ENCODE results near the gene LRRC59. TPM values are rescaled to one million over a fixed set of nuclear protein-coding genes. Genes with fewer than 3 reads are reported as not detected.
"Not testable (repeated sequence)": the region's sequence is repeated elsewhere in the genome, so short reads cannot be mapped to it uniquely, and the experiment has no call there.

LRRC59 gene
- total RNA-seq, 1 donor from 2014 or later, result 22.8 TPM

DNA sequence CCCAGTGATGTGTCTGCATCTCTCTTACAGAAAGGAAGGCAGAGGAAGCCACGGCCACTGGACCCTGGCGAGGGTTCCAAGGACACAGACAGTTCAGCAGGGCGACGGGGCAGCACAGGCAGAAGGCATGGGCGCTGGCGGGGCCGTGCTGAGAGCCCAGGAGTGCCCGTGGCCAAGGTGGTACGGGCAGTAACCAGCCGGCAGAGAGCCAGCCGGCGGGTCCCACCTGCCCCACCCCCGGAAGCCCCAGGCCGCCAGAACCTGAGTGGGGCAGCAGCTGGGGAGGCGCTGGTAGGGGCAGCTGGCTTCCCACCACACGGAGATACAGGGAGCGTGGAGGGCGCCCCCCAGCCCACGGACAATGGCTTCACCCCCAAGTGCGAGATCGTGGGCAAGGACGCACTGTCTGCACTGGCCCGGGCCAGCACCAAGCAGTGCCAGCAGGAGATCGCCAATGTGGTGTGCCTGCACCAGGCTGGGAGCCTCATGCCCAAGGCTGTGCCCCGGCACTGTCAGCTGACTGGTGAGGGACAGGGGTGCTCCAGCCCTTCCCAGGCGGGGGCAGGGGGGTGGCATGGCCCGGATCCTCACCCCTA lies 43.6 kb downstream of the LRRC59 start:
- intact Hi-C loops (cut with micrococcal nuclease), result no loop called here
- no peak for ATAC-seq

GRCh38 chr17:50352693-50353599 lies 44.4 kb downstream of the LRRC59 start:
- intact Hi-C loops (cut with micrococcal nuclease), result no loop called here
- no peak for ATAC-seq
- no peak for DNase-seq

More for the DNA sequence above, 43.6 kb downstream of the LRRC59 start:
- no peak for DNase-seq

- DNase-seq, result peak; percentile 75
- intact Hi-C loops (cut with micrococcal nuclease), result no loop called here
- ATAC-seq, result peak; percentile 46
Measured at GRCh38 chr17:50352072-50352692, 45.1 kb downstream of the LRRC59 start.

GRCh38 chr17:50350733-50351132 lies 46.6 kb downstream of the LRRC59 start:
- intact Hi-C loops (cut with micrococcal nuclease), result no loop called here
- ATAC-seq (no peak), DNase-seq (no peak)

- no peak for ATAC-seq
- intact Hi-C loops (cut with micrococcal nuclease), result no loop called here
- no peak for DNase-seq
Measured at GRCh38 chr17:50349243-50349600, 48.1 kb downstream of the LRRC59 start.

GRCh38 chr17:50348522-50349242 lies 48.6 kb downstream of the LRRC59 start:
- intact Hi-C loops (cut with micrococcal nuclease), result no loop called here
- DNase-seq (no peak), ATAC-seq (no peak)

GRCh38 chr17:50347894-50348291 lies 49.4 kb downstream of the LRRC59 start:
- ATAC-seq (no peak), DNase-seq (no peak)
- intact Hi-C loops (cut with micrococcal nuclease), result no loop called here

DNA sequence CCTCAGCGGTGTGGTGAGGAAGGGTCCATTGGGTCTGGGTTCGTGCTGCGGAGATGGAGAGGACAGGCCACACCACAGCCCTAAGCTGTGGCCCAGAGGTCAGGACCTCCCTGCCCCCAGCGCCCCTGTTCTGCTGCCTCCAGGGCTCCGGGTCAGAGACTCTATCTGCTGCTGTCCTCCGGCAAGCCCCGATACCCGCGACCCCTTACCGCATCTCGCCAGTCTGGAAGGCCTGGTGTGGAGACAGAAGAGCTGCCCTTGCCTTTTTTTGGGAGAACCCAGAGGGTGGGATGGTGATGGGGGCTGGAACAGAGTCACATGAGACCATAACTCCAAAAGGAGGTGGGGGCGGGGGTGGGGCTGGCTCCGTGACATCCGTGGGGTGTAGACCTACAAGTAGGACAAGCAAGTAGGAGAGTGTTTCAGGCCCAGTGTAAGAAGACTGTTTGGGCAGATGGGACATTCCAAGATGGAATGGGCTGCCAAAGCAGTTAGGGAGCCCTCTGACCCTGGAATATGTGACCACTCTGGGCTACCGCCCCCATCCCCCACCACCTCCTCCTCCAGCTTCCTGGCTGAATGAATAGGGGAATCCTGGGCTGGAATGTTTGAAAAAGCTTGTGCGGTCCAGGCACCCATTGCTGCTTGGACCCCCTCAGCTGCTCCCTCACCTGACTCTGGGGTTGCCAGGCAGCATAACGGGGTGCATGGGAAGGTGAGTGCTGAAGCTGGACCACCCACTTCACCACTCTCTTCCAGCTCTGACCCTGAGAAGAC lies 50.0 kb downstream of the LRRC59 start:
- peak; percentile 2 for ATAC-seq
- DNase-seq, result no peak
- intact Hi-C loops (cut with micrococcal nuclease), result no loop called here

GRCh38 chr17:50346313-50347116 lies 50.8 kb downstream of the LRRC59 start:
- intact Hi-C loops (cut with micrococcal nuclease), result no loop called here
- peak; percentile 51 for ATAC-seq
- DNase-seq, result peak; percentile 67

GRCh38 chr17:50345432-50346312 lies 51.7 kb downstream of the LRRC59 start, which contains the start of gene XYLT2:
XYLT2 (plus strand) TSS chr17:50346126; CDS start chr17:50346141, 15 bp downstream.
- intact Hi-C loops (cut with micrococcal nuclease), result no loop called here
- DNase-seq (peak; percentile 96), ATAC-seq (peak; percentile 93)

DNA sequence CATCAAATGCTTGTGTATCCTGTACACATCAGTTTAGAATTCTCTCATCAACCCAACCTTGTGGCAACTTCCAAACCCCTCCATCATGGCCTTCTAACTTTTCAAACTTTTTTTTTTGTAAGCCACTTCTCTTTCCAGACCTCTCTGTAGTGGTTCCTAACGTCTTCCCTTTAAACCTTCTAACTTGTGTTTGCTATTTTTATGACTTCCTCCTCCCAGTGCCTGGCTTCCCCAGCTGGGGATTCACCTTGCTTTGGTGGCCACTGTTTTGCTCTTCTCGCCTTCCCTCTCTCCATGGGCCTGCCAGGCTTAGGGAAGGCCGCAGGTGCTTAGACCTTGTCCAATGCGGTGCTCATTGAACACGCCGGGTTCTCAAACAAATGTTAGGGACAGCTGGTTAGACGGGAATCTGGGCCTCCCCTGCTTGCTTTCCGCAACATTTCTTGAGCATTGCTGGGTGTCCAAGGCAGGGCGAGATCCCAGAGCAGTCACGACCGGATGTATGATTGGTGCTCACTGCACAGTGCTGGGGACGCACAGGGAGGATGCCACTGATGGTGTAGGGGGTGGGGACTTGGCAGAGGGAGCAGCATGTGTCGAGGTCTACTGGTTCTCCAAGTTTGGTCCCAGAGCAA lies 52.5 kb downstream of the LRRC59 start:
- intact Hi-C loops (cut with micrococcal nuclease), result no loop called here
- ATAC-seq (peak; percentile 6), DNase-seq (no peak)

DNA sequence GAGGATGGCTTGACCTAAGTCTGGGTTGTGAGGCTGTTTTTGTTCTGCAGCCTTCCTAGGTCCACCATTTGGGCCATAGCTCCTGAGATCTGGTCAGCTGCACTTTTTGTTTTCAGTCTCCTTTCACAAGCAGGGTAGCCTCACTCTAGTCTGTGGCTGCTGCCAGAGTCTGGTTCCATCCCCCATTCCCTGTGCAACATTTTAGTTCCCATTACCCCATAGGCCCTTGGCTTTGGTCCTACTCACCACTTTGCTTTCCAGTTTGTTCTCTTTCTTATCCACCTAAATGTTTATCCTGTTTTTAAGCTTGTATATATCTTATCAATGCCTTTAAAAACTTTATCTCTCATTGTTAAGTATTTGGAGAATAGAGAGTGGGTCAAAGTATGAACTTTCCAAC lies 57.9 kb downstream of the LRRC59 start:
- intact Hi-C loops (cut with micrococcal nuclease), result no loop called here
- ATAC-seq, result no peak
- DNase-seq, result no peak

GRCh38 chr17:50338645-50339044 lies 58.7 kb downstream of the LRRC59 start:
- intact Hi-C loops (cut with micrococcal nuclease), result no loop called here
- DNase-seq, result no peak
- no peak for ATAC-seq

DNA sequence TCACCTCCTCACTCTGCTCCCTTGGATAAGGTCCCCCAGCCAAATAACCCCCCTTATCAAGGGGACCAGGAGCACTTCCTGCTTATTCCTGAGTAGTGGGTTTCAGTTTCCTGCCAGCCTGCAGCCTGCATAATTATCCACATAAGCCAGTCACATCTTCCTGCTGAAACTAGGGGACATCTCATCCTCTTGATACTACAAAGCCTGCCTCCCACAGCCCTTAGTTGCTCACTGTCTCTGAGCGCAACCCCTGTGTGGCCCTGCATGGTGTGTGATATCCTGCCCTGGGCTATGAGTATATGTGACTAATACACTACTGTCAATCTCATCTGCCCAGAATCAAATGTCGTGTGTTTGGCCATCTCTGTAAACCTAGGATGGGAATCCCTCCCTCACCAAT lies 59.4 kb downstream of the LRRC59 start:
- intact Hi-C loops (cut with micrococcal nuclease), result no loop called here
- ATAC-seq, result no peak
- DNase-seq, result no peak

DNA sequence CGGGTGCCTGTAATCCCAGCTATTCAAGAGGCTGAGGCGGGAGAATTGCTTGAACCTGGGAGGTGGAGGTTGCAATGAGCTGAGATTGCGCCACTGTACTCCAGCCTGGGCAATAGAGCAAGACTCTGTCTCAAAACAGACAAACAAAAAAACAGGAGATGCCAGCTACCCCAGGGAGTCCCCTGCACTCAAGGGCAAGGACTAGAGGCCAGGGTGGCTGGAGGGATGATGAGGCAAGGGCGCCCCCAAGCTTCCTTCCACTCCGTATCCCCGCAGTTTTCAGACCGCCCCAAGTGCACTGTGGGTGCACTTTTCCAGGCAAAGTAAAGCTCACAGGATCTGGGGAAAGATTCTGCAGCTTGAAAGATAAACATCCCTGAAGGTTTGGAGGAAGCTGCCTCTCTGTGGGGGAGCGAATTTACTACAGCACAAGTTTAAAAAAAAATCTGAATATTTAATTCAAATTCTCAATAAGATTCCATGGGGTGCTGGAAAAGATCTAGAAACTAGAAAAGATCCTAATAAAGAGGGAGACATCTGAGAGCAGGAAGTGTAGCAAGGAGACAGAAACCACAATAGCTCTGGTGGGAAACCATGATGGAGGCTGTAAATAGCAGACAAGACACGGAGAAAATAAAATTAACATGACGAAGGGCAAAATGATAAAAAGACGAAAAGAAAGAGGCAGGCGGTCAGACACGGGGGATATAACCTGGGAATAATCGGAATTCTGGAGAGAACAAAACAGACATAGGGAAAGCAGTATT lies 63.8 kb downstream of the LRRC59 start:
- DNase-seq; intact Hi-C loops (cut with micrococcal nuclease); ATAC-seq: not testable (repeated sequence)

GRCh38 chr17:50332196-50332595 lies 65.1 kb downstream of the LRRC59 start:
- intact Hi-C loops (cut with micrococcal nuclease), result no loop called here
- DNase-seq (no peak), ATAC-seq (peak; percentile 83)
